Spleen (tissue), 11 donors: ENCODE measurements around the gene ZNF248. TPM values are rescaled to one million over a fixed set of nuclear protein-coding genes. Genes with fewer than 3 reads are reported as not detected.

Experiments
- DNase-seq: peaks from one replicate; pipeline ENCODE4 v3.0.0-alpha.2; 2020
- H3K27ac ChIP-seq, 8 donors: fragments of 200-600 bp; sonication (generic) in 7 of 8; 1 replicate in 4 of 8; 2 replicates in 4 of 8; pipeline versions ENCODE4 v1.5.0 to v1.8.0; 2016 to 2021; ENCODE audit warnings: inconsistent platforms in 4 of 8, mild to moderate bottlenecking in 4 of 8, moderate library complexity in 1 of 8
- H3K27me3 ChIP-seq, 7 donors: fragments of 200-600 bp; sonication (generic) in 6 of 7; replicated peaks in 1 of 7; 1 replicate in 4 of 7; 2 replicates in 3 of 7; pipeline versions ENCODE4 v1.5.0 to v1.8.0; 2016 to 2021; ENCODE audit warnings: inconsistent platforms in 3 of 7, mild to moderate bottlenecking in 1 of 7
- H3K36me3 ChIP-seq, 6 donors: fragments of 200-600 bp; sonication (generic) in 5 of 6; 1 replicate in 4 of 6; 2 replicates in 2 of 6; pipeline versions ENCODE4 v1.5.0 to v1.8.0; 2016 to 2021; ENCODE audit warnings: inconsistent platforms in 2 of 6
- H3K4me1 ChIP-seq, 6 donors: fragments of 200-600 bp; sonication (generic) in 5 of 6; 1 replicate in 3 of 6; 2 replicates in 3 of 6; pipeline versions ENCODE4 v1.5.0 to v1.8.0; 2016 to 2021; ENCODE audit warnings: inconsistent platforms in 3 of 6
- H3K4me3 ChIP-seq, 8 donors: fragments of 200-600 bp; sonication (generic) in 7 of 8; 1 replicate in 4 of 8; 2 replicates in 4 of 8; pipeline versions ENCODE4 v1.5.0 to v1.8.0; 2016 to 2021; ENCODE audit warnings: inconsistent platforms in 4 of 8, mild to moderate bottlenecking in 4 of 8, moderate library complexity in 2 of 8
- H3K9me3 ChIP-seq, 8 donors: fragments of 200-600 bp; sonication (generic) in 7 of 8; 1 replicate in 4 of 8; 2 replicates in 4 of 8; pipeline versions ENCODE4 v1.5.0 to v1.8.0; 2016 to 2021; ENCODE audit warnings: inconsistent platforms in 4 of 8
- CTCF ChIP-seq, 11 experiments: fragments of 200-600 bp in 7 of 11; fragments of 450-650 bp in 4 of 11; sonication (generic) in 4 of 11; IDR thresholded peaks in 8 of 11; conservative IDR thresholded peaks in 3 of 11; 1 replicate in 7 of 11; 2 replicates in 4 of 11; pipeline versions ENCODE4 v1.4.0 to v1.8.0; 2016 to 2021; ENCODE audit warnings: antibody characterized with exemption in 11 of 11, inconsistent platforms in 4 of 11, mild to moderate bottlenecking in 1 of 11
- POLR2A ChIP-seq, 3 donors: fragments of 450-650 bp; IDR thresholded peaks; one replicate each; pipeline ENCODE4 v1.5.1; 2017; ENCODE audit warnings: antibody characterized with exemption in 3 of 3, mild to moderate bottlenecking in 1 of 3
- POLR2AphosphoS5 ChIP-seq, 3 donors: sonication (generic); formaldehyde crosslinking; IDR thresholded peaks; one replicate each; pipeline ENCODE4 v1.5.1; 2017; ENCODE audit warnings: antibody characterized with exemption in 3 of 3
- WGBS, 5 donors: extraction: QIAGEN DNeasy Blood & Tissue Kit in 3 of 5; methylation state at CpG; one replicate each; pipeline versions ENCODE4 v1.1.5 to v1.1.7; 2013 to 2018; 5-methylcytosine and 5-hydroxymethylcytosine counted together
- intact Hi-C: fragments of 100-400 bp; cut with DNase I; formaldehyde crosslinking; loops from one replicate; pipeline ENCODE4 v1.15.0; 2023; ENCODE audit warnings: low total_unique reads
- polyA plus RNA-seq, 3 donors: library from polyadenylated mRNA; stranded (reverse); fragments of 200-250 nt; gene quantifications; one replicate each; pipeline ENCODE4 v1.2.1, GENCODE V29; 2013
- total RNA-seq, 7 donors: library from RNA; depleted of rRNA in 3 of 7; stranded (reverse); fragments of >200 nt in 3 of 7; fragmentation: NEBNext Ultra II Directional in 4 of 7; extraction: Animal tissue kit (Norgen Biotek cat#: 25700) in 4 of 7; gene quantifications; one replicate each; pipeline versions ENCODE4 v1.1.0 to v1.2.1, GENCODE V29; 2016 to 2021
- donor health status: healthy with polysubstance abuse.
- donor health status: DM: no; HTN: no; CAD: no; lungs with moderate emphysema.
- donor health status: DM: no; HTN: no; CAD: no.
- donor health status: Bipolar disorder and iron deficiency.
- donor health status: healthy.
- donor health status: DM: no; HTN: no; CAD: no.
- donor health status: DM: yes; HTN: yes; CAD: no.

ZNF248 gene
- total and polyA plus RNA-seq, 10 donors: 4.9 to 19.3 (median 11.8) TPM

- H3K4me1 ChIP-seq: no peaks in the 10 kb centered on the region
- no peaks in the 10 kb centered on the region for H3K27me3 ChIP-seq
- peaks cover 0 to 88% (median 64%) of the 10 kb centered on the region in 8 donors for H3K9me3 ChIP-seq
- no peak overlapping the region for H3K4me3 ChIP-seq
- no peak for TF ChIP-seq POLR2AphosphoS5 (IDR thresholded peaks at IDR 0.05)
- no peak for TF ChIP-seq POLR2A (IDR thresholded peaks at IDR 0.05)
- no peak for TF ChIP-seq CTCF (IDR thresholded peaks at IDR 0.05 in 8 of 11, conservative IDR thresholded peaks at IDR 0.05 in 3 of 11)
- no peak overlapping the region for H3K27ac ChIP-seq
- no peak for DNase-seq
- intact Hi-C loops: no loop called here
- 66 to 91% (median 81%) methylated on average over 2 of the region's 2 CpGs for WGBS, 5 donors
- no peaks in the 10 kb centered on the region for H3K36me3 ChIP-seq
Observed at GRCh38 chr10:37752334-37752875, 105.0 kb downstream of the ZNF248 start.

- DNase-seq: no peak
- intact Hi-C loops: no loop called here
- H3K27ac ChIP-seq: no peak overlapping the region
- no peaks in the 10 kb centered on the region for H3K27me3 ChIP-seq
- TF ChIP-seq POLR2A (IDR thresholded peaks at IDR 0.05): no peak
- no peak for TF ChIP-seq POLR2AphosphoS5 (IDR thresholded peaks at IDR 0.05)
- no peak for TF ChIP-seq CTCF (IDR thresholded peaks at IDR 0.05 in 8 of 11, conservative IDR thresholded peaks at IDR 0.05 in 3 of 11)
- WGBS, 5 donors: 71 to 89% (median 79%) methylated on average over 4 of the region's 4 CpGs
- no peaks in the 10 kb centered on the region for H3K36me3 ChIP-seq
- H3K4me1 ChIP-seq: no peaks in the 10 kb centered on the region
- no peak overlapping the region for H3K4me3 ChIP-seq
- peaks cover 0 to 61% (median 41%) of the 10 kb centered on the region in 8 donors for H3K9me3 ChIP-seq
Observed at GRCh38 chr10:37748170-37748569, 109.2 kb downstream of the ZNF248 start.

- Histone ChIP-seq H3K36me3 (no peaks in the 10 kb centered on the region), H3K4me1 (no peaks in the 10 kb centered on the region), H3K27me3 (no peaks in the 10 kb centered on the region), H3K4me3 (no peak overlapping the region), H3K9me3 (peaks cover 0 to 55% (median 30%) of the 10 kb centered on the region in 8 donors), H3K27ac (no peak overlapping the region)
- intact Hi-C loops: no loop called here
- no peak for TF ChIP-seq CTCF (IDR thresholded peaks at IDR 0.05 in 8 of 11, conservative IDR thresholded peaks at IDR 0.05 in 3 of 11)
- no peak for TF ChIP-seq POLR2A (IDR thresholded peaks at IDR 0.05)
- no peak for TF ChIP-seq POLR2AphosphoS5 (IDR thresholded peaks at IDR 0.05)
- WGBS, 5 donors: 75 to 83% (median 77%) methylated on average over 5 of the region's 5 CpGs
- DNase-seq: no peak
Observed at GRCh38 chr10:37747081-37747480, 110.3 kb downstream of the ZNF248 start.

- TF ChIP-seq POLR2AphosphoS5 (IDR thresholded peaks at IDR 0.05) (no peak), CTCF (IDR thresholded peaks at IDR 0.05 in 8 of 11, conservative IDR thresholded peaks at IDR 0.05 in 3 of 11) (no peak), POLR2A (IDR thresholded peaks at IDR 0.05) (no peak)
Observed at GRCh38 chr10:37741831-37742230, 115.6 kb downstream of the ZNF248 start.

More at GRCh38 chr10:37741831-37742230, 115.6 kb downstream of the ZNF248 start:
- no peak for DNase-seq
- no peak overlapping the region for H3K4me3 ChIP-seq
- H3K36me3 ChIP-seq: no peaks in the 10 kb centered on the region
- peaks cover 0 to 59% (median 18%) of the 10 kb centered on the region in 8 donors for H3K9me3 ChIP-seq
- intact Hi-C loops: no loop called here
- H3K4me1 ChIP-seq: no peaks in the 10 kb centered on the region
- H3K27ac ChIP-seq: no peak overlapping the region
- H3K27me3 ChIP-seq: no peaks in the 10 kb centered on the region
- 84 to 90% (median 87%) methylated on average over 5 of the region's 5 CpGs for WGBS, 5 donors
